HepG2 (cell line): Measurements from ENCODE around the gene CTNNA2. TPM values are rescaled to one million over a fixed set of nuclear protein-coding genes. Genes with fewer than 3 reads are reported as not detected.

Experiments
- ATAC-seq: fragments of 200-7000 bp; cut with Tn5 transposase; 3 replicates; pipeline ENCODE4 v1.9.1; 2020; ENCODE audit warnings: mild to moderate bottlenecking, moderate library complexity
- BruUV-seq: library from RNA; stranded (reverse); fragments of 400-500 nt; replicated peaks from 2 replicates; lab custom pipeline; 2021; lab: Mats Ljungman, UMichigan
- CTCF ChIA-PET: fragments of 300-600 bp; formaldehyde crosslinking; extraction: SDS; loops from one replicate; lab custom pipeline; 2021; ENCODE audit warnings: low total read pairs, inconsistent platforms, low intra/inter-chr PET ratio; lab: Yijun Ruan, JAX
- POLR2A ChIA-PET: fragments of 350-600 bp; sonication (Branson Sonifier 250); formaldehyde crosslinking; loops from one replicate; lab custom pipeline; 2020; ENCODE audit warnings: antibody characterized with exemption, inconsistent platforms; lab: Yijun Ruan, JAX
- DNase-seq: peaks from one replicate; pipeline ENCODE4 v3.0.0-alpha.2; 2015; ENCODE audit warnings: low spot score
- FAIRE-seq: peaks from 3 replicates; lab custom pipeline; 2011; peaks lifted over from hg19 to GRCh38; lab: Jason Lieb, UNC
- H2AFZ ChIP-seq: one replicate; pipeline ENCODE4 v1.6.1; 2011; ENCODE audit warnings: low read length, inconsistent platforms
- H3K27ac ChIP-seq: fragments of 300-600 bp; 3 replicates; pipeline ENCODE4 v1.8.0; 2011; ENCODE audit warnings: mixed run types, mild to moderate bottlenecking, mixed read lengths, low read length, inconsistent platforms; ENCODE audit not compliant: insufficient read depth; ENCODE audit errors: extremely low read length
- H3K27me3 ChIP-seq, 2 experiments: fragments of 200-600 bp in 1 of 2; 2 replicates in 1 of 2; 3 replicates in 1 of 2; pipeline versions ENCODE4 v1.6.0 to v1.8.0; 2011; ENCODE audit warnings: low read length in 2 of 2, mild to moderate bottlenecking in 2 of 2, moderate library complexity in 2 of 2, inconsistent platforms in 1 of 2; ENCODE audit not compliant: insufficient read depth in 2 of 2, control insufficient read depth in 1 of 2
- H3K36me3 ChIP-seq, 2 experiments: fragments of 200-600 bp in 1 of 2; replicated peaks in 1 of 2; 2 replicates in 1 of 2; 3 replicates in 1 of 2; pipeline versions ENCODE4 v1.5.1 to v1.8.0; 2011; ENCODE audit warnings: low read length in 2 of 2, inconsistent platforms in 1 of 2; ENCODE audit not compliant: insufficient read depth in 2 of 2, control insufficient read depth in 1 of 2
- H3K4me1 ChIP-seq: 2 replicates; pipeline ENCODE4 v1.5.1; 2012; ENCODE audit warnings: low read length, inconsistent platforms; ENCODE audit not compliant: insufficient read depth
- H3K4me2 ChIP-seq: 2 replicates; pipeline ENCODE4 v1.6.0; 2011; ENCODE audit warnings: low read depth, low read length, inconsistent platforms
- H3K4me3 ChIP-seq, 3 experiments: fragments of 200-600 bp in 1 of 3; sonication (generic), shearing (Covaris generic) in 1 of 3; replicated peaks in 1 of 3; 2 replicates each; pipeline ENCODE4 v1.5.1; 2011 to 2016; ENCODE audit warnings: low read length in 3 of 3, inconsistent platforms in 2 of 3, low read depth in 2 of 3, mild to moderate bottlenecking in 2 of 3, control low read depth in 1 of 3, mixed read lengths in 1 of 3; ENCODE audit not compliant: insufficient read depth in 1 of 3
- H3K79me2 ChIP-seq: one replicate; pipeline ENCODE4 v1.6.1; 2011; ENCODE audit warnings: low read length, inconsistent platforms; ENCODE audit not compliant: insufficient read depth
- H3K9ac ChIP-seq: 2 replicates; pipeline ENCODE4 v1.6.0; 2011; ENCODE audit warnings: mild to moderate bottlenecking, low read depth, low read length, inconsistent platforms; ENCODE audit not compliant: insufficient read depth
- H3K9me3 ChIP-seq: 2 replicates; pipeline ENCODE4 v1.5.1; 2012; ENCODE audit warnings: mild to moderate bottlenecking, low read length
- H4K20me1 ChIP-seq: 2 replicates; pipeline ENCODE4 v1.6.0; 2011; ENCODE audit warnings: inconsistent platforms, mild to moderate bottlenecking, low read length, moderate library complexity; ENCODE audit not compliant: insufficient read depth
- HNF4G ChIP-seq, 2 experiments: sonication (generic) in 1 of 2; formaldehyde crosslinking in 1 of 2; IDR thresholded peaks; 2 replicates each; pipeline versions ENCODE4 v1.4.0 to v1.6.1; 2011 to 2020; ENCODE audit warnings: borderline replicate concordance in 2 of 2, low read depth in 2 of 2, mild to moderate bottlenecking in 2 of 2, low read length in 1 of 2, missing genetic modification reagents in 1 of 2, moderate library complexity in 1 of 2
- HOXA7 ChIP-seq: sonication (generic); formaldehyde crosslinking; IDR thresholded peaks from 2 replicates; pipeline ENCODE4 v1.8.1; 2022; ENCODE audit warnings: mild to moderate bottlenecking, missing genetic modification reagents, moderate library complexity
- KAT2B ChIP-seq: fragments of 150-350 bp; IDR thresholded peaks from 2 replicates; pipeline ENCODE4 v1.6.1; 2014; ENCODE audit warnings: low read depth, low read length, borderline replicate concordance
- KDM4B ChIP-seq: sonication (generic); formaldehyde crosslinking; IDR thresholded peaks from 2 replicates; pipeline ENCODE4 v1.4.0; 2020; ENCODE audit warnings: missing genetic modification reagents
- SOX6 ChIP-seq, 2 experiments: fragments of 450-650 bp in 1 of 2; sonication (generic) in 1 of 2; formaldehyde crosslinking in 1 of 2; IDR thresholded peaks; 2 replicates each; pipeline versions ENCODE4 v1.4.0 to v1.6.1; 2017 to 2020; ENCODE audit warnings: antibody characterized with exemption in 1 of 2, mild to moderate bottlenecking in 1 of 2, missing genetic modification reagents in 1 of 2
- TARDBP ChIP-seq: sonication (generic); formaldehyde crosslinking; IDR thresholded peaks from 2 replicates; pipeline ENCODE4 v1.8.0; 2022; ENCODE audit warnings: mild to moderate bottlenecking, missing genetic modification reagents
- TOE1 ChIP-seq: sonication (generic); formaldehyde crosslinking; IDR thresholded peaks from 2 replicates; pipeline ENCODE4 v1.4.0; 2020; ENCODE audit warnings: mild to moderate bottlenecking, missing genetic modification reagents
- ZBTB21 ChIP-seq: sonication (generic); formaldehyde crosslinking; IDR thresholded peaks from 2 replicates; pipeline ENCODE4 v1.4.0; 2020; ENCODE audit warnings: missing genetic modification reagents
- ZFP82 ChIP-seq: sonication (generic); formaldehyde crosslinking; IDR thresholded peaks from 2 replicates; pipeline ENCODE4 v1.5.1; 2020; ENCODE audit warnings: mild to moderate bottlenecking, missing genetic modification reagents, borderline replicate concordance
- ZNF17 ChIP-seq: sonication (generic); formaldehyde crosslinking; IDR thresholded peaks from 2 replicates; pipeline ENCODE4 v1.5.0; 2020; ENCODE audit warnings: mild to moderate bottlenecking, missing genetic modification reagents
- ZNF432 ChIP-seq: sonication (generic); formaldehyde crosslinking; IDR thresholded peaks from 2 replicates; pipeline ENCODE4 v1.5.0; 2020; ENCODE audit warnings: missing genetic modification reagents, mild to moderate bottlenecking, borderline replicate concordance
- ZNF775 ChIP-seq: sonication (generic); formaldehyde crosslinking; IDR thresholded peaks from 2 replicates; pipeline ENCODE4 v1.4.0; 2020; ENCODE audit warnings: missing genetic modification reagents, mild to moderate bottlenecking, moderate library complexity, borderline replicate concordance
- WGBS: methylation state at CpG from one replicate; pipeline ENCODE4 v1.1.6; 2017; ENCODE audit warnings: low lambda C conversion rate; 5-methylcytosine and 5-hydroxymethylcytosine counted together
- in situ Hi-C: cut with HindIII; loops from 2 replicates; pipeline ENCODE4 v1.10.0; 2017; ENCODE audit warnings: low pct_unique_long_range_greater_than_20kb; ENCODE audit not compliant: extremely low pct_ligation_motif_present
- intact Hi-C: fragments of 100-400 bp; cut with micrococcal nuclease; formaldehyde crosslinking; loops from one replicate; pipeline ENCODE4 v1.10.0; 2022; ENCODE audit not compliant: unreplicated experiment
- polyA plus RNA-seq, 8 experiments: library from polyadenylated mRNA; depleted of rRNA in 3 of 8; stranded (reverse) in 7 of 8; unstranded in 1 of 8; fragments of >200 nt; fragmentation: Illumina TruSeq in 4 of 8; extraction: Trizol in 4 of 8; gene quantifications; 2 replicates each; pipeline versions ENCODE4 v1.2.1 to v1.2.3, GENCODE V29; 2011 to 2016; ENCODE audit warnings: low read depth in 4 of 8, missing spikeins in 1 of 8, mixed read lengths in 1 of 8; ENCODE audit not compliant: insufficient read depth in 1 of 8
- total RNA-seq, 5 experiments: library from RNA; depleted of rRNA; stranded (reverse); fragments of >200 nt; fragmentation: Illumina TruSeq; extraction: Trizol; gene quantifications; 2 replicates each; pipeline ENCODE4 v1.2.3, GENCODE V29; 2016; ENCODE audit warnings: low read depth in 1 of 5

The CTNNA2 gene
- total and polyA plus RNA-seq, 2 of the 13 experiments (the other 11 are each of a cell fraction or from before 2014, with no cell fraction given): not detected

DNA sequence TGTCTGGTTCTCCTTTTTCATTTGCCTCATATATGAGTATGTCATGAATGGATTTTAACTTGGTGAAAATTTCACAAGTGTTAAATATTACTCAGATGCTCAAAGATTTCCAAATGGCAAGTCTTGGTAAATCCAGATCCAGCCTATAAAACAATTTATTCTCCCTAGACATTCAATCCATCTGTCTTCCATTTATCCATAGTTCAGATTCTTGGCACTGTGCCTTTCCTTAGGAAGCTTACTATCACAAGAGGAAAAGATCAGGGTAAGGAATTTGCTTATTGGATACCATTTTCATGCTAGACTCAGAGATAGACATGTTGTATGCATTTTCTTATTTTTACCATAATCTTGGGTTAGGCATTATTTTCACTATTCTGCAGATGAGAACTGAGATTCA is 864.2 kb downstream of the CTNNA2 start:
- H3K4me3 ChIP-seq: no peak overlapping the region
- no peak overlapping the region for H3K27ac ChIP-seq
- H3K9ac ChIP-seq: no peak overlapping the region
- no peak overlapping the region for H2AFZ ChIP-seq
- no peaks in the 10 kb centered on the region for H4K20me1 ChIP-seq
- FAIRE-seq (no peak), DNase-seq (no peak), ATAC-seq (no peak)
- H3K79me2 ChIP-seq: no peaks in the 10 kb centered on the region
- CTCF ChIA-PET: no interaction called here
- in situ Hi-C loops: no loop called here
- intact Hi-C loops: loop anchor here (10.0 kb wide), 1 partner anchor 732 kb away; no protein-coding TSS in a partner anchor
- BruUV-seq: no TSS peak
- TF ChIP-seq ZNF17 (CRISPR knock-in tag): no peak
- TF ChIP-seq TARDBP: no peak
- TF ChIP-seq ZNF775: no peak
- TF ChIP-seq KAT2B: no peak
- TF ChIP-seq HNF4G (IDR thresholded peaks at IDR 0.05; ENCODE audit: borderline replicate concordance, low read depth, low read length): no peak
- TF ChIP-seq HNF4G (CRISPR knock-in tag; IDR thresholded peaks at IDR 0.05; ENCODE audit: borderline replicate concordance, low read depth): no peak
- TF ChIP-seq KDM4B (CRISPR knock-in tag): no peak
- H3K36me3 ChIP-seq: no peaks in the 10 kb centered on the region
- POLR2A ChIA-PET: no interaction called here
- H3K9me3 ChIP-seq: peaks cover 28% of the 10 kb centered on the region
- H3K27me3 ChIP-seq: no peaks in the 10 kb centered on the region
- H3K4me1 ChIP-seq: no peaks in the 10 kb centered on the region
- no peak overlapping the region for H3K4me2 ChIP-seq

DNA sequence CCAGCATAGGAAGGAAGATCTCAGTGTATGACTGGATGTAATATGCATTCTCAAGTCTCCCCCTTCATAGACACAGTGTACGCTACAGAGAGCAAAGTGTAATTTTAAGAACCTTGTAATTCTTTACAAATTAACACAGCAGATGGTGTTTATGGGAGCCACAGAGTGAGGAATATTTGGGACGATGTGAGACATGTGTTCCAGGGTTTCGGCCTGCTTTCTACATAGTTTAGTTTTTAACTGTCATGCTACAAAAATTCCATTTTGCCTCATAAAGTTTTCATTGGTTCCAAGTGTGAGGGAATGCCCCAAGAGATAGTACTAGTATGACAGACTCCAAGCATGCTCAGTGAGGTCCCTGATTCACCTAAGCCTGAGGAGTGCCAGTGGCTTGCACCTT is 867.9 kb downstream of the CTNNA2 start:
- no peaks in the 10 kb centered on the region for H3K79me2 ChIP-seq
- ATAC-seq: no peak
- TF ChIP-seq ZFP82 (CRISPR knock-in tag): no peak
- no peak for TF ChIP-seq HOXA7 (CRISPR knock-in tag)
- TF ChIP-seq ZBTB21: no peak
- no peak for TF ChIP-seq KAT2B
- no peak for TF ChIP-seq SOX6 (IDR thresholded peaks at IDR 0.05)
- TF ChIP-seq SOX6 (CRISPR knock-in tag; IDR thresholded peaks at IDR 0.05): no peak
- no peak for TF ChIP-seq TOE1 (CRISPR knock-in tag)
- no peak for TF ChIP-seq ZNF432 (CRISPR knock-in tag)
- POLR2A ChIA-PET: no interaction called here
- no peak for DNase-seq
- no peak overlapping the region for H3K9ac ChIP-seq
- CTCF ChIA-PET: no interaction called here
- H2AFZ ChIP-seq: no peak overlapping the region
- no peak overlapping the region for H3K27ac ChIP-seq
- no TSS peak for BruUV-seq
- no peak for FAIRE-seq
- H3K36me3 ChIP-seq: no peaks in the 10 kb centered on the region
- no peaks in the 10 kb centered on the region for H3K27me3 ChIP-seq
- H3K9me3 ChIP-seq: peaks cover 28% of the 10 kb centered on the region
- H3K4me1 ChIP-seq: no peaks in the 10 kb centered on the region
- intact Hi-C loops (no loop called here), in situ Hi-C loops (no loop called here)
- H3K4me2 ChIP-seq: no peak overlapping the region
- WGBS: 51% methylated on average over 3 of the region's 3 CpGs
- no peaks in the 10 kb centered on the region for H4K20me1 ChIP-seq
- no peak overlapping the region for H3K4me3 ChIP-seq
